Upper lobe of left lung (tissue), 4 donors: ENCODE results near the gene ANKDD1B.

Experiments used
- EP300 ChIP-seq, 4 donors: sonication (generic); formaldehyde crosslinking; IDR thresholded peaks; one replicate each; pipeline ENCODE4 v1.5.1; 2017; ENCODE audit warnings: antibody characterized with exemption in 4 of 4, control low read depth in 2 of 4
- POLR2A ChIP-seq, 4 donors: fragments of 450-650 bp; IDR thresholded peaks; one replicate each; pipeline ENCODE4 v1.5.1; 2016 to 2017; ENCODE audit warnings: antibody characterized with exemption in 4 of 4, mild to moderate bottlenecking in 2 of 4
- POLR2AphosphoS5 ChIP-seq, 2 donors: sonication (generic); formaldehyde crosslinking; IDR thresholded peaks; one replicate each; pipeline ENCODE4 v1.5.1; 2017; ENCODE audit warnings: antibody characterized with exemption in 2 of 2
- TF ChIP-seq, protein P1 (sequence below), 6 experiments: fragments of 450-650 bp in 4 of 6; fragments of 200-600 bp in 2 of 6; sonication (generic) in 2 of 6; IDR thresholded peaks; one replicate each; pipeline ENCODE4 v1.5.1; 2016 to 2019; ENCODE audit warnings: antibody characterized with exemption in 6 of 6

GRCh38 chr5:75611311-75612225 is at the start of gene ANKDD1B:
- TF ChIP-seq, protein P1, sequence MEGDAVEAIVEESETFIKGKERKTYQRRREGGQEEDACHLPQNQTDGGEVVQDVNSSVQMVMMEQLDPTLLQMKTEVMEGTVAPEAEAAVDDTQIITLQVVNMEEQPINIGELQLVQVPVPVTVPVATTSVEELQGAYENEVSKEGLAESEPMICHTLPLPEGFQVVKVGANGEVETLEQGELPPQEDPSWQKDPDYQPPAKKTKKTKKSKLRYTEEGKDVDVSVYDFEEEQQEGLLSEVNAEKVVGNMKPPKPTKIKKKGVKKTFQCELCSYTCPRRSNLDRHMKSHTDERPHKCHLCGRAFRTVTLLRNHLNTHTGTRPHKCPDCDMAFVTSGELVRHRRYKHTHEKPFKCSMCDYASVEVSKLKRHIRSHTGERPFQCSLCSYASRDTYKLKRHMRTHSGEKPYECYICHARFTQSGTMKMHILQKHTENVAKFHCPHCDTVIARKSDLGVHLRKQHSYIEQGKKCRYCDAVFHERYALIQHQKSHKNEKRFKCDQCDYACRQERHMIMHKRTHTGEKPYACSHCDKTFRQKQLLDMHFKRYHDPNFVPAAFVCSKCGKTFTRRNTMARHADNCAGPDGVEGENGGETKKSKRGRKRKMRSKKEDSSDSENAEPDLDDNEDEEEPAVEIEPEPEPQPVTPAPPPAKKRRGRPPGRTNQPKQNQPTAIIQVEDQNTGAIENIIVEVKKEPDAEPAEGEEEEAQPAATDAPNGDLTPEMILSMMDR (IDR thresholded peaks at IDR 0.05), result no peak
- TF ChIP-seq POLR2AphosphoS5 (IDR thresholded peaks at IDR 0.05), result no peak
- TF ChIP-seq EP300 (IDR thresholded peaks at IDR 0.05), result no peak
- no peak for TF ChIP-seq POLR2A (IDR thresholded peaks at IDR 0.05)
